ENCODE measurements around the gene MYOM3.

The MYOM3 gene

GRCh38 chr1:24111996-24112779 lies at the start of gene MYOM3:
Gene MYOM3 (minus strand): TSS chr1:24112135. CDS start chr1:24108636, 3,499 bp downstream.
- no peak for DNase-seq (ENCODE audit: low read depth, low spot score)
- peak within 1 kb of the TSS; percentile 77 for H3K27ac ChIP-seq

GRCh38 chr1:24161270-24161669 lies 49.3 kb upstream of the MYOM3 start:
- peak overlapping the region; percentile 14 for H3K27ac ChIP-seq
- DNase-seq (ENCODE audit: low read depth, low spot score) = no peak

GRCh38 chr1:24159366-24159765 lies 47.4 kb upstream of the MYOM3 start:
- no peak overlapping the region for H3K27ac ChIP-seq
- no peak for DNase-seq (ENCODE audit: low read depth, low spot score)

GRCh38 chr1:24157918-24158481 lies 46.1 kb upstream of the MYOM3 start:
- no peak overlapping the region for H3K27ac ChIP-seq
- DNase-seq (ENCODE audit: low read depth, low spot score) = no peak

GRCh38 chr1:24156542-24157260 lies 44.8 kb upstream of the MYOM3 start:
- no peak overlapping the region for H3K27ac ChIP-seq
- no peak for DNase-seq (ENCODE audit: low read depth, low spot score)

- peak; percentile 10 for DNase-seq (ENCODE audit: low read depth, low spot score)
These were observed 43.3 kb upstream of the MYOM3 start for GRCh38 chr1:24155011-24155782.

GRCh38 chr1:24154215-24154614 lies 42.3 kb upstream of the MYOM3 start:
- no peak for DNase-seq (ENCODE audit: low read depth, low spot score)
- H3K27ac ChIP-seq = no peak overlapping the region

More at GRCh38 chr1:24155011-24155782, 43.3 kb upstream of the MYOM3 start:
- no peak overlapping the region for H3K27ac ChIP-seq

- H3K27ac ChIP-seq = peak overlapping the region; percentile 96
These were observed 40.9 kb upstream of the MYOM3 start for GRCh38 chr1:24152631-24153494.

GRCh38 chr1:24151175-24151533 lies 39.2 kb upstream of the MYOM3 start:
- H3K27ac ChIP-seq = peak overlapping the region; percentile 96
- peak; percentile 58 for DNase-seq (ENCODE audit: low read depth, low spot score)

More at GRCh38 chr1:24152631-24153494, 40.9 kb upstream of the MYOM3 start:
- no peak for DNase-seq (ENCODE audit: low read depth, low spot score)

- peak overlapping the region; percentile 96 for H3K27ac ChIP-seq
- DNase-seq (ENCODE audit: low read depth, low spot score) = peak; percentile 62
These were observed 38.6 kb upstream of the MYOM3 start for GRCh38 chr1:24150234-24151174.

GRCh38 chr1:24149866-24150233 lies 37.9 kb upstream of the MYOM3 start:
- DNase-seq (ENCODE audit: low read depth, low spot score) = peak; percentile 69
- H3K27ac ChIP-seq = peak overlapping the region; percentile 96

GRCh38 chr1:24147816-24148215 lies 35.9 kb upstream of the MYOM3 start:
- H3K27ac ChIP-seq = no peak overlapping the region
- no peak for DNase-seq (ENCODE audit: low read depth, low spot score)

- DNase-seq (ENCODE audit: low read depth, low spot score) = no peak
- no peak overlapping the region for H3K27ac ChIP-seq
These were observed 35.3 kb upstream of the MYOM3 start for GRCh38 chr1:24147194-24147593.

- H3K27ac ChIP-seq = no peak within 1 kb of the TSS
- peak; percentile 6 for DNase-seq (ENCODE audit: low read depth, low spot score)
These were observed 30.9 kb upstream of the MYOM3 start, which contains the start of gene IL22RA1 for GRCh38 chr1:24142546-24143534. Gene IL22RA1 (minus strand): TSS chr1:24143140. CDS start chr1:24143082, 58 bp downstream.

- no peak for DNase-seq (ENCODE audit: low read depth, low spot score)
- no peak overlapping the region for H3K27ac ChIP-seq
These were observed 29.5 kb upstream of the MYOM3 start for GRCh38 chr1:24141311-24141997.

GRCh38 chr1:24140741-24141181 lies 28.8 kb upstream of the MYOM3 start:
- H3K27ac ChIP-seq = no peak overlapping the region
- no peak for DNase-seq (ENCODE audit: low read depth, low spot score)
